ENCODE measurements around the gene RBMS1.

RBMS1 gene

GRCh38 chr2:160432633-160433032, 61.0 kb downstream of the RBMS1 start:
- no peak overlapping the region for H2BK12ac ChIP-seq (ENCODE audit: low read length)
- H3K23ac ChIP-seq (ENCODE audit: low read depth, low read length, poor library complexity), result no peak overlapping the region
- H4K91ac ChIP-seq (ENCODE audit: low read depth, low read length, poor library complexity), result no peak overlapping the region
- H2BK15ac ChIP-seq (ENCODE audit: low read length), result no peak overlapping the region
- no peak overlapping the region for H3K4me3 ChIP-seq (ENCODE audit: low read length in 2 of 2)
- H3K4me1 ChIP-seq (ENCODE audit: control insufficient read depth in 2 of 2, insufficient read depth in 1 of 2, low read depth in 1 of 2, low read length in 2 of 2), result no peaks in the 10 kb centered on the region
- no peak overlapping the region for H2AK5ac ChIP-seq (ENCODE audit: low read depth, low read length)
- WGBS, 2 donors (ENCODE audit: extremely low coverage in 2 of 2, insufficient read length in 2 of 2, insufficient replicate concordance in 1 of 2), result no CpG with 5 or more reads among the region's 4 CpGs
- peaks cover 7 to 12% of the 10 kb centered on the region in 2 donors for H3K9me3 ChIP-seq (replicated peaks in 1 of 2; ENCODE audit: control insufficient read depth in 2 of 2, insufficient read depth in 1 of 2, low read depth in 1 of 2, low read length in 2 of 2)
- no peak overlapping the region for H3K27ac ChIP-seq (replicated peaks; ENCODE audit: low read length)
- no peak overlapping the region for H3K14ac ChIP-seq (ENCODE audit: low read length)
- H3K4me2 ChIP-seq (ENCODE audit: insufficient read depth, low read length, poor library complexity, severe bottlenecking), result no peak overlapping the region
- no peak overlapping the region for H3K18ac ChIP-seq (ENCODE audit: low read length)
- no peak overlapping the region for H3K4ac ChIP-seq (ENCODE audit: low read length)
- H2BK5ac ChIP-seq (ENCODE audit: low read length), result no peak overlapping the region
- H3K79me1 ChIP-seq (ENCODE audit: low read depth, low read length), result no peaks in the 10 kb centered on the region
- no peak overlapping the region for H4K8ac ChIP-seq (ENCODE audit: low read depth, low read length)
- H3K36me3 ChIP-seq (replicated peaks in 1 of 2; ENCODE audit: control insufficient read depth in 2 of 2, insufficient read depth in 2 of 2, low read length in 2 of 2), result peaks cover 2 to 28% of the 10 kb centered on the region in 2 donors
- no peak for DNase-seq (ENCODE audit: low spot score)
- H2BK120ac ChIP-seq (ENCODE audit: low read depth, low read length), result no peak overlapping the region
- no peaks in the 10 kb centered on the region for H3K27me3 ChIP-seq (ENCODE audit: control insufficient read depth in 3 of 3, insufficient read depth in 3 of 3, low read depth in 1 of 3, low read length in 3 of 3)
- H2AFZ ChIP-seq (ENCODE audit: low read length), result no peak overlapping the region
- H3K9ac ChIP-seq (ENCODE audit: low read depth, low read length, poor library complexity), result no peak overlapping the region

DNA sequence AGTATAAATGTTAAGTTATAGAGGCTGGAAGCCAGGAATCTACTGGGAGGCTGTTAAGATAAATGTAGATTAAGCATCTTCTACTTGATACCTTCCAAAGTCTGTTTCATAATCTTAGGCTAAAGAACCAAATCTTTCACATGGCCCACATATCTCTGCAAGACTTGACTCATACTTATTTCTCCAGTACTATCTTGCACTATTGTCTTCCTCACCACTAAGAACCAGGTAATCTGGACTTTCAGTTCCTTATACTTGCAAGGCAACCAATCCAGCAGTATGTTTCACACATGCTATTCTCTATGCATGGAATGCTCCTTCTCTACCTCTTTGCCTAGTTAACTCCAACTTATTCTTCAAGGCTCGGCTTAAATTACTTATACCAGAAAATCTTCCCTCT, 62.2 kb downstream of the RBMS1 start:
- no peak overlapping the region for H2BK120ac ChIP-seq (ENCODE audit: low read depth, low read length)
- H3K4ac ChIP-seq (ENCODE audit: low read length), result no peak overlapping the region
- H4K91ac ChIP-seq (ENCODE audit: low read depth, low read length, poor library complexity), result no peak overlapping the region
- H3K4me1 ChIP-seq (ENCODE audit: control insufficient read depth in 2 of 2, insufficient read depth in 1 of 2, low read depth in 1 of 2, low read length in 2 of 2), result peaks cover 0 to 2% of the 10 kb centered on the region in 2 donors
- no peak overlapping the region for H2BK5ac ChIP-seq (ENCODE audit: low read length)
- no peak overlapping the region for H3K4me2 ChIP-seq (ENCODE audit: insufficient read depth, low read length, poor library complexity, severe bottlenecking)
- no peak overlapping the region for H3K27ac ChIP-seq (replicated peaks; ENCODE audit: low read length)
- no peak overlapping the region for H3K4me3 ChIP-seq (ENCODE audit: low read length in 2 of 2)
- no CpG with 5 or more reads among the region's 1 CpG for WGBS, 2 donors (ENCODE audit: extremely low coverage in 2 of 2, insufficient read length in 2 of 2, insufficient replicate concordance in 1 of 2)
- no peak overlapping the region for H3K9ac ChIP-seq (ENCODE audit: low read depth, low read length, poor library complexity)
- H2BK12ac ChIP-seq (ENCODE audit: low read length), result no peak overlapping the region
- H2AK5ac ChIP-seq (ENCODE audit: low read depth, low read length), result no peak overlapping the region
- no peak overlapping the region for H2AFZ ChIP-seq (ENCODE audit: low read length)
- no peaks in the 10 kb centered on the region for H3K79me1 ChIP-seq (ENCODE audit: low read depth, low read length)
- no peak for DNase-seq (ENCODE audit: low spot score)
- no peak overlapping the region for H4K8ac ChIP-seq (ENCODE audit: low read depth, low read length)
- no peak overlapping the region for H3K14ac ChIP-seq (ENCODE audit: low read length)
- no peaks in the 10 kb centered on the region for H3K27me3 ChIP-seq (ENCODE audit: control insufficient read depth in 3 of 3, insufficient read depth in 3 of 3, low read depth in 1 of 3, low read length in 3 of 3)
- H3K36me3 ChIP-seq (replicated peaks in 1 of 2; ENCODE audit: control insufficient read depth in 2 of 2, insufficient read depth in 2 of 2, low read length in 2 of 2), result peaks cover 2 to 32% of the 10 kb centered on the region in 2 donors
- H3K23ac ChIP-seq (ENCODE audit: low read depth, low read length, poor library complexity), result no peak overlapping the region
- H3K9me3 ChIP-seq (replicated peaks in 1 of 2; ENCODE audit: control insufficient read depth in 2 of 2, insufficient read depth in 1 of 2, low read depth in 1 of 2, low read length in 2 of 2), result peaks cover 7 to 12% of the 10 kb centered on the region in 2 donors
- H2BK15ac ChIP-seq (ENCODE audit: low read length), result no peak overlapping the region
- H3K18ac ChIP-seq (ENCODE audit: low read length), result no peak overlapping the region

DNA sequence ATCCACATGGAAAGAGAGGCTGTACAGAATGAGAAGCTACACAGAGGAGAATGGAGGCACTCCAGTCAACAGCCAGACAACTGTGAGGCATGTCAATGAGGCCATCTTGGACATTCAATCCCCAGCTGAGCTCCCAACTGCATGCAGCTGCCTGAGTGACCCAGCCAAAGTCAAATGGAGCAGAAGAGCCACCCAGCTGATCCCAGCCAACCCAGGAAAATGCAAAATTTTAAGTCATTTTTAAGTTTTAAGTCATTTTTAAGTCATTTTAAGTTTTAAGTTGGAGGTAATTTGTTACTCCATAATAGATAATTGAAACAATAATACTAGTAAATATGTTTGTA, 63.6 kb downstream of the RBMS1 start:
- Histone ChIP-seq H3K23ac (ENCODE audit: low read depth, low read length, poor library complexity) (no peak overlapping the region), H4K91ac (ENCODE audit: low read depth, low read length, poor library complexity) (no peak overlapping the region), H3K4me1 (ENCODE audit: control insufficient read depth in 2 of 2, insufficient read depth in 1 of 2, low read depth in 1 of 2, low read length in 2 of 2) (peaks cover 2 to 4% of the 10 kb centered on the region in 2 donors), H2AK5ac (ENCODE audit: low read depth, low read length) (no peak overlapping the region), H3K79me1 (ENCODE audit: low read depth, low read length) (no peaks in the 10 kb centered on the region), H2AFZ (ENCODE audit: low read length) (no peak overlapping the region), H2BK15ac (ENCODE audit: low read length) (no peak overlapping the region), H3K18ac (ENCODE audit: low read length) (no peak overlapping the region), H3K4me2 (ENCODE audit: insufficient read depth, low read length, poor library complexity, severe bottlenecking) (no peak overlapping the region), H3K9me3 (replicated peaks in 1 of 2; ENCODE audit: control insufficient read depth in 2 of 2, insufficient read depth in 1 of 2, low read depth in 1 of 2, low read length in 2 of 2) (peaks cover 7 to 12% of the 10 kb centered on the region in 2 donors), H3K4me3 (ENCODE audit: low read length in 2 of 2) (no peak overlapping the region), H4K8ac (ENCODE audit: low read depth, low read length) (no peak overlapping the region), H2BK120ac (ENCODE audit: low read depth, low read length) (no peak overlapping the region), H2BK5ac (ENCODE audit: low read length) (no peak overlapping the region), H3K4ac (ENCODE audit: low read length) (no peak overlapping the region), H3K9ac (ENCODE audit: low read depth, low read length, poor library complexity) (no peak overlapping the region), H2BK12ac (ENCODE audit: low read length) (no peak overlapping the region), H3K27me3 (ENCODE audit: control insufficient read depth in 3 of 3, insufficient read depth in 3 of 3, low read depth in 1 of 3, low read length in 3 of 3) (no peaks in the 10 kb centered on the region), H3K14ac (ENCODE audit: low read length) (no peak overlapping the region), H3K27ac (replicated peaks; ENCODE audit: low read length) (no peak overlapping the region), H3K36me3 (replicated peaks in 1 of 2; ENCODE audit: control insufficient read depth in 2 of 2, insufficient read depth in 2 of 2, low read length in 2 of 2) (peaks cover 2 to 32% of the 10 kb centered on the region in 2 donors)
- DNase-seq (ENCODE audit: low spot score), result no peak

- Histone ChIP-seq H3K27ac (replicated peaks; ENCODE audit: low read length) (no peak overlapping the region), H3K14ac (ENCODE audit: low read length) (no peak overlapping the region), H2AK5ac (ENCODE audit: low read depth, low read length) (no peak overlapping the region), H2AFZ (ENCODE audit: low read length) (no peak overlapping the region), H2BK120ac (ENCODE audit: low read depth, low read length) (no peak overlapping the region), H3K4me1 (ENCODE audit: control insufficient read depth in 2 of 2, insufficient read depth in 1 of 2, low read depth in 1 of 2, low read length in 2 of 2) (peaks cover 2 to 4% of the 10 kb centered on the region in 2 donors), H3K4me2 (ENCODE audit: insufficient read depth, low read length, poor library complexity, severe bottlenecking) (no peak overlapping the region), H4K91ac (ENCODE audit: low read depth, low read length, poor library complexity) (no peak overlapping the region), H3K9me3 (replicated peaks in 1 of 2; ENCODE audit: control insufficient read depth in 2 of 2, insufficient read depth in 1 of 2, low read depth in 1 of 2, low read length in 2 of 2) (peaks cover 7 to 12% of the 10 kb centered on the region in 2 donors), H3K36me3 (replicated peaks in 1 of 2; ENCODE audit: control insufficient read depth in 2 of 2, insufficient read depth in 2 of 2, low read length in 2 of 2) (peaks cover 2 to 32% of the 10 kb centered on the region in 2 donors), H3K4ac (ENCODE audit: low read length) (no peak overlapping the region), H3K27me3 (ENCODE audit: control insufficient read depth in 3 of 3, insufficient read depth in 3 of 3, low read depth in 1 of 3, low read length in 3 of 3) (no peaks in the 10 kb centered on the region), H2BK5ac (ENCODE audit: low read length) (no peak overlapping the region), H2BK12ac (ENCODE audit: low read length) (no peak overlapping the region), H3K23ac (ENCODE audit: low read depth, low read length, poor library complexity) (no peak overlapping the region), H2BK15ac (ENCODE audit: low read length) (no peak overlapping the region), H4K8ac (ENCODE audit: low read depth, low read length) (no peak overlapping the region), H3K9ac (ENCODE audit: low read depth, low read length, poor library complexity) (no peak overlapping the region), H3K18ac (ENCODE audit: low read length) (no peak overlapping the region), H3K79me1 (ENCODE audit: low read depth, low read length) (no peaks in the 10 kb centered on the region), H3K4me3 (ENCODE audit: low read length in 2 of 2) (no peak overlapping the region)
- no peak for DNase-seq (ENCODE audit: low spot score)
- no CpG with 5 or more reads among the region's 1 CpG for WGBS, 2 donors (ENCODE audit: extremely low coverage in 2 of 2, insufficient read length in 2 of 2, insufficient replicate concordance in 1 of 2)
Measured at GRCh38 chr2:160429248-160430000, 64.2 kb downstream of the RBMS1 start.
